GM12878 (cell line): Measurements from ENCODE around the gene BNIP5. TPM values are rescaled to one million over a fixed set of nuclear protein-coding genes. Genes with fewer than 3 reads are reported as not detected.

ENCODE experiments used
- ATAC-seq: fragments of 200-7000 bp; cut with Tn5 transposase; 3 replicates; pipeline ENCODE4 v1.9.1; 2020; ENCODE audit warnings: mild to moderate bottlenecking, moderate library complexity
- BruUV-seq: library from RNA; stranded (reverse); fragments of 400-500 nt; replicated peaks from 2 replicates; lab custom pipeline; 2021; lab: Mats Ljungman, UMichigan
- CTCF ChIA-PET: fragments of 300-600 bp; sonication (Branson Sonifier 250); formaldehyde crosslinking; extraction: SDS; loops from one replicate; lab custom pipeline; 2021; ENCODE audit warnings: inconsistent platforms; lab: Yijun Ruan, JAX
- POLR2A ChIA-PET: fragments of 350-600 bp; formaldehyde crosslinking; extraction: SDS; loops from one replicate; lab custom pipeline; 2021; ENCODE audit warnings: inconsistent platforms; lab: Charles Lee
- RAD21 ChIA-PET: fragments of 300-600 bp; sonication (Branson Sonifier 250); formaldehyde crosslinking; loops from one replicate; lab custom pipeline; 2023; ENCODE audit warnings: antibody characterized with exemption; ENCODE audit not compliant: unreplicated experiment; lab: Charles Lee
- SMC1A ChIA-PET: fragments of 300-600 bp; sonication (Branson Sonifier 250); formaldehyde crosslinking; loops from one replicate; lab custom pipeline; 2023; ENCODE audit not compliant: unreplicated experiment, uncharacterized antibody; lab: Charles Lee
- DNase-seq: peaks from one replicate; pipeline ENCODE4 v3.0.0-alpha.2; 2011; ENCODE audit warnings: low read depth, low spot score
- FAIRE-seq: peaks from 3 replicates; lab custom pipeline; 2011; peaks lifted over from hg19 to GRCh38; lab: Jason Lieb, UNC
- H2AFZ ChIP-seq: 2 replicates; pipeline ENCODE4 v1.6.0; 2011; ENCODE audit warnings: low read depth, low read length, control low read depth; ENCODE audit not compliant: control insufficient read depth
- H3K27ac ChIP-seq: 2 replicates; pipeline ENCODE4 v1.5.1; 2011; ENCODE audit warnings: control low read depth; ENCODE audit not compliant: control insufficient read depth, insufficient read depth
- H3K27me3 ChIP-seq, 2 experiments: replicated peaks in 1 of 2; 2 replicates each; pipeline versions ENCODE4 v1.6.0 to v1.6.1; 2011; ENCODE audit warnings: low read length in 1 of 2; ENCODE audit not compliant: control insufficient read depth in 2 of 2, insufficient read depth in 2 of 2
- H3K36me3 ChIP-seq, 2 experiments: 2 replicates each; pipeline ENCODE4 v1.5.1; 2011; ENCODE audit warnings: low read length in 1 of 2; ENCODE audit not compliant: control insufficient read depth in 2 of 2, insufficient read depth in 2 of 2
- H3K4me1 ChIP-seq: 2 replicates; pipeline ENCODE4 v1.6.1; 2011; ENCODE audit warnings: mild to moderate bottlenecking, low read length, moderate library complexity, mixed read lengths; ENCODE audit not compliant: control insufficient read depth, insufficient read depth
- H3K4me2 ChIP-seq: 2 replicates; pipeline ENCODE4 v1.6.0; 2011; ENCODE audit warnings: control low read depth; ENCODE audit not compliant: control insufficient read depth, insufficient read depth
- H3K4me3 ChIP-seq: fragments of 200-600 bp; sonication (generic); 2 replicates; pipeline ENCODE4 v1.5.1; 2016
- H3K79me2 ChIP-seq: 2 replicates; pipeline ENCODE4 v1.6.0; 2011; ENCODE audit warnings: low read length; ENCODE audit not compliant: control insufficient read depth, insufficient read depth
- H3K9ac ChIP-seq: 2 replicates; pipeline ENCODE4 v1.8.0; 2011; ENCODE audit warnings: low read length, control low read depth, mixed read lengths; ENCODE audit not compliant: control insufficient read depth, insufficient read depth
- H3K9me3 ChIP-seq: replicated peaks from 3 replicates; pipeline ENCODE4 v1.5.1; 2011; ENCODE audit warnings: mild to moderate bottlenecking, low read length; ENCODE audit not compliant: control insufficient read depth, insufficient read depth
- H4K20me1 ChIP-seq: 2 replicates; pipeline ENCODE4 v1.6.0; 2011; ENCODE audit not compliant: control insufficient read depth, insufficient read depth
- ATF2 ChIP-seq: IDR thresholded peaks from 2 replicates; pipeline ENCODE4 v1.6.1; 2012; ENCODE audit warnings: low read length, inconsistent platforms
- ATF3 ChIP-seq: IDR thresholded peaks from 2 replicates; pipeline ENCODE4 v1.6.1; 2011; ENCODE audit warnings: low read depth, mild to moderate bottlenecking, low read length, moderate library complexity, borderline replicate concordance; ENCODE audit errors: extremely low read depth
- CBX3 ChIP-seq: fragments of 200-600 bp; sonication (generic); IDR thresholded peaks from 2 replicates; pipeline ENCODE4 v1.6.1; 2016; ENCODE audit warnings: low read depth, borderline replicate concordance
- GATAD2B ChIP-seq: fragments of 450-650 bp; conservative IDR thresholded peaks from 2 replicates; pipeline ENCODE4 v1.6.1; 2017; ENCODE audit warnings: low read depth, mild to moderate bottlenecking, moderate library complexity
- HDGF ChIP-seq: fragments of 450-650 bp; IDR thresholded peaks from 2 replicates; pipeline ENCODE4 v1.6.1; 2016; ENCODE audit warnings: antibody characterized with exemption
- HSF1 ChIP-seq: fragments of 150-350 bp; IDR thresholded peaks from 2 replicates; pipeline ENCODE4 v1.6.1; 2014; ENCODE audit warnings: mild to moderate bottlenecking, low read depth, low read length
- IRF5 ChIP-seq: fragments of 450-650 bp; IDR thresholded peaks from 2 replicates; pipeline ENCODE4 v1.6.1; 2017; ENCODE audit warnings: borderline replicate concordance
- JUNB ChIP-seq: IDR thresholded peaks from 2 replicates; pipeline ENCODE4 v1.6.1; 2016; ENCODE audit warnings: antibody characterized with exemption, mild to moderate bottlenecking
- MEF2B ChIP-seq: fragments of 450-650 bp; IDR thresholded peaks from 2 replicates; pipeline ENCODE4 v1.6.1; 2018; ENCODE audit warnings: mild to moderate bottlenecking, moderate library complexity; ENCODE audit not compliant: partially characterized antibody, poor library complexity, severe bottlenecking
- MTA2 ChIP-seq: fragments of 450-650 bp; IDR thresholded peaks from 2 replicates; pipeline ENCODE4 v1.6.1; 2016; ENCODE audit warnings: low read depth, mild to moderate bottlenecking, moderate library complexity
- NFYB ChIP-seq: IDR thresholded peaks from 2 replicates; pipeline ENCODE4 v1.6.1; 2011; ENCODE audit warnings: low read depth, mild to moderate bottlenecking, low read length, improper control_type of control experiment, moderate library complexity; ENCODE audit not compliant: insufficient read depth
- RAD51 ChIP-seq: fragments of 450-650 bp; IDR thresholded peaks from 2 replicates; pipeline ENCODE4 v1.6.1; 2016; ENCODE audit warnings: moderate library complexity, mild to moderate bottlenecking, inconsistent platforms
- SKIL ChIP-seq: fragments of 450-650 bp; IDR thresholded peaks from 2 replicates; pipeline ENCODE4 v1.6.1; 2017; ENCODE audit warnings: mild to moderate bottlenecking, low read depth, inconsistent platforms; ENCODE audit not compliant: poor library complexity, severe bottlenecking
- TCF7 ChIP-seq: IDR thresholded peaks from 2 replicates; pipeline ENCODE4 v1.6.1; 2014; ENCODE audit warnings: antibody characterized with exemption, borderline replicate concordance
- ZNF217 ChIP-seq: fragments of 450-650 bp; IDR thresholded peaks from 2 replicates; pipeline ENCODE4 v1.6.1; 2017; ENCODE audit warnings: antibody characterized with exemption, mild to moderate bottlenecking
- WGBS: methylation state at CpG from one replicate; pipeline ENCODE4 v1.1.6; 2016; ENCODE audit warnings: low lambda C conversion rate; ENCODE audit not compliant: insufficient replicate concordance, insufficient coverage; ENCODE audit errors: missing lambda C conversion rate; 5-methylcytosine and 5-hydroxymethylcytosine counted together
- in situ Hi-C: fragments of 300-500 bp; cut with MboI; formaldehyde crosslinking; loops from 9 replicates; pipeline ENCODE4 v1.14.3; 2018; ENCODE audit warnings: mixed read lengths
- intact Hi-C: fragments of 100-400 bp; cut with micrococcal nuclease; formaldehyde crosslinking; loops from one replicate; pipeline ENCODE4 v1.14.2; 2022; ENCODE audit not compliant: unreplicated experiment
- polyA plus RNA-seq, 11 experiments: library from polyadenylated mRNA; depleted of rRNA in 4 of 11; unstranded in 6 of 11; stranded (reverse) in 5 of 11; fragments of >200 nt; fragmentation: Nextera tagmentation in 4 of 11; fragmentation: Illumina TruSeq in 1 of 11; extraction: Ambion mirVana in 4 of 11; extraction: Trizol in 1 of 11; gene quantifications; 1 replicate in 1 of 11; 2 replicates in 10 of 11; pipeline versions ENCODE4 v1.2.1 to v1.2.3, GENCODE V29; 2011 to 2016; ENCODE audit warnings: inconsistent platforms in 2 of 11, missing spikeins in 2 of 11, low read depth in 1 of 11
- total RNA-seq, 4 experiments: library from RNA; depleted of rRNA in 3 of 4; stranded (reverse); fragments of >200 nt in 3 of 4; fragmentation: Illumina TruSeq in 1 of 4; extraction: Trizol in 1 of 4; gene quantifications; 2 replicates each; pipeline versions ENCODE4 v1.2.1 to v1.2.3, GENCODE V29; 2013 to 2021

BNIP5 gene
- total and polyA plus RNA-seq, 10 of the 15 experiments (the other 5 are each of a cell fraction or from before 2014, with no cell fraction given) = 0.02 to 0.68 (median 0.05) TPM; not detected in 2

- H3K4me3 ChIP-seq = no peak overlapping the region
- no peaks in the 10 kb centered on the region for H3K9me3 ChIP-seq
- FAIRE-seq (no peak), DNase-seq (no peak), ATAC-seq (no peak)
- no peak overlapping the region for H3K27ac ChIP-seq
- no peaks in the 10 kb centered on the region for H3K4me1 ChIP-seq
- no peaks in the 10 kb centered on the region for H3K36me3 ChIP-seq
- RAD21 ChIA-PET = interaction anchor here (11.7 kb wide), 1 partner anchor 14 kb away, joined by 311 read pairs; the partner anchor contains the start of gene BNIP5
- in situ Hi-C loops = no loop called here
- BruUV-seq = no TSS peak
- no peaks in the 10 kb centered on the region for H4K20me1 ChIP-seq
- intact Hi-C loops = no loop called here
- 67% methylated on average over 8 of the region's 8 CpGs for WGBS
- CTCF ChIA-PET = interaction anchor here (13.9 to 17.3 kb wide), 2 partner anchors 10 to 49 kb away, joined by 313 to 483 read pairs; partner anchors contain the start of gene BNIP5
- H2AFZ ChIP-seq = no peak overlapping the region
- no peaks in the 10 kb centered on the region for H3K79me2 ChIP-seq
- SMC1A ChIA-PET = interaction anchor here (0.6 to 19.6 kb wide), 3 partner anchors 12 to 52 kb away, joined by 3 to 386 read pairs (median 3); partner anchors contain the start of gene BNIP5
- POLR2A ChIA-PET = no interaction called here
- H3K4me2 ChIP-seq = no peak overlapping the region
- H3K9ac ChIP-seq = no peak overlapping the region
- H3K27me3 ChIP-seq = no peaks in the 10 kb centered on the region
- TF ChIP-seq HSF1 (no peak), RAD51 (no peak), MEF2B (no peak), TCF7 (no peak), IRF5 (no peak), GATAD2B (no peak), CBX3 (no peak), MTA2 (no peak), SKIL (no peak), JUNB (no peak), HDGF (no peak), ZNF217 (no peak), ATF2 (no peak), ATF3 (no peak), NFYB (no peak)
Observed at GRCh38 chr6:36352477-36353157, 15.9 kb upstream of the BNIP5 start.
